Measurements from ENCODE around the gene DECR2.

GRCh38 chr16:460787-461186, 59.1 kb downstream of the DECR2 start:
- TF ChIP-seq CTCF (IDR thresholded peaks at IDR 0.05) (no peak), POLR2A (IDR thresholded peaks at IDR 0.05) (no peak)

Data from adrenal gland (tissue), 5 donors.